ENCODE measurements around the gene KRTAP19-2. TPM values are rescaled to one million over a fixed set of nuclear protein-coding genes. Genes with fewer than 3 reads are reported as not detected.

Gene KRTAP19-2, protein sequence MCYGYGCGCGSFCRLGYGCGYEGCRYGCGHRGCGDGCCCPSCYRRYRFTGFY
- not detected in 2 replicates for total RNA-seq

DNA sequence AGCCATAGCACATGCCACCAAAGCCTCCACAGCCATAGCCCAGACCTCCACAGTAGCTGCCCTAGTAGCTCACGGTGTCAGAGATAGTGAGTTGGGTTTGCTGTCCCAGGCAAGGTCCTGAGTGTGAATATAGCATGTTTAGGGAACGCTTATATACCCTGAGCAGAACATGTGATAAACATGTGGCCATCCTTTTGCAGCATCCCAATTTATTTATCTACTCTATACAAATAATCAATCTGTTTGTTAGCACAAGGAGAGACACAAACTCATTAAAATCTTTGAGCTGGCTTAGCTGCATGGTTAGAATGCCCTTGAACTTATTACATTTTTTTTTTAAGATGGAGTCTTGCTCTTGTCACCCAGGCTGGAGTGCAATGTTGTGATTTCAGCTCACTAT, at the start of gene KRTAP19-2:
Gene KRTAP19-2 (minus strand): TSS at position 101 of the 400 bp plus-strand sequence. CDS start 88 bp downstream, at position 13.

DNA sequence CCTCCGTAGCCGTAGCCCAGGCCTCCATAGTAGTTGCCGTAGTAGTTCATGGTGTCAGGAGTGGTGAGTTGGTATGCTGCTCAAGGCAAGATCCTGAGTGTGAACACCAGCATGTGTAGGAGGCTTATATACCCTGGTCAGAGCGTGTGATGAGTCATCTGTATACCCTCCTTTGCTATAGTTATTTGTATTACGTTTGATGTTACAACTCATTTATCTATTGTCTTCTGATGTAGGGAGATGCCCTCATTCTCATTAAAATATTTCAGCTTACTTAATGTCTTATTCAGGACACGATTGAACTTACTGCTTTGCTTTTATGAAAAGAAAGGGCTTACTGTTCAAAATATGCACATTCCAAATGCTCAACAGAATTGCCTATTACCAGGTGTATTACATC, 14.8 kb upstream of the KRTAP19-2 start, which contains the start of gene KRTAP19-5:
Gene KRTAP19-5 (minus strand): TSS at position 101 of the 400 bp plus-strand sequence. CDS start 51 bp downstream, at position 50.

DNA sequence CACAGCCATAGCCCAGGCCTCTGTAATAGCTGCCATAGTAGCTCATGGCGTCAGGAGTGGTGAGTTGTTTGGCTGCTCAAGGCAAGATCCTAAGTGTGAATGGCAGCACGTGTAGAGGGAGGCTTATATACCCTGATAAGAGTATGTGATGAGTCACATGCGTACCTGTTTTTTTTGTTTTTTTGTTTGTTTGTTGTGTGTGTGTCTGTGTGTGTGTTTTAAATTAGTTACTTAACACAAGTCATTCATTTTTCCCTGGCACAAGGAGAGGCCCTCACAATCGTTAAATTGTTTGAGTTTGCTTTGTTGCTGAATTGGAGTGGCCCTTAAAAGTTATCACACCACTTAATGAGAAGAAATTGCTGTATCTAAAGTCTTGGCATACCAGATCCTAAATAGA, 9.8 kb upstream of the KRTAP19-2 start, which contains the start of gene KRTAP19-4:
Gene KRTAP19-4 (minus strand): TSS at position 101 of the 400 bp plus-strand sequence. CDS start 55 bp downstream, at position 46.

DNA sequence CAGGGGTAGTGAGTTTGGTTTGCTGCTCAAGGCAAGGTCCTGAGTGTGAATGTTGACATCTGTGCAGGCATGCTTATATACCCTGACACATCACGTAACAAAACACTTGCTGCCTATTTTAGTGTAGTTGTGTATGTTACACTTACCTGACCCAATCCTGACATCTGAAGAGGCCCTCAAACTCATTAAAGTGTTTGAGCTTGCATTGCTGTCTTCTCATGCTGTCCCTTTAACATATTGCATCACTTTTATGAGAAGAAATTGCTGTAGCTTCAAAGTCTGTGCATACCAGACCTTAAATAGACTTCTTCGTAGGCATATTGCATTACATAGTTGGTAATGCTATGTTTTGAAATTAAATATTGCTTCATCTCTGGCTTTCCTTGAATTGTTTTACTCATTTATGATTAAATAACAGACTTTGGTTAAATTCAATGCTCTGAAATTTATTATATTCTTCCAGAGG, 4.8 kb upstream of the KRTAP19-2 start, which contains the start of gene KRTAP19-3:
Gene KRTAP19-3 (minus strand): TSS at position 51 of the 466 bp plus-strand sequence. CDS start 56 bp downstream, outside the sequence.

DNA sequence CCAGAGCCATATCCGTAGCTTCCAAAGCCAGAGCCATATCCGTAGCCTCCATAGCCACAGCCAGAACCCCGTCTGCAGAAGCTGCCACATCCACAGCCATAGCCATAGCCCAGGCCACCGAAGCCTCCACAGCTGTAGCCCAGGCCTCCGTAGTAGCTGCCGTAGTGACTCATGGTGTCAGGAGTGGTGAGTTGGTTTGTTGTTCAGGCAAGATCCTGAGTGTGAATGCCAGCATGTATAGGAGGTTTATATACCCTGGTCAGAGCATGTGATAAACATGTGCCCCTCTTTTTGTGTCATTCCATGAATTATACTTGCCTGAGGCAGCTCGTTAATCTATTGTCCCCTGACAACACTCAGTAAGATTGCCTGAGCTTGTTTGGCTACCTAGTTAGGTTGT, 7.1 kb downstream of the KRTAP19-2 start, which contains the start of gene KRTAP19-1:
Gene KRTAP19-1 (minus strand): TSS at position 223 of the 400 bp plus-strand sequence. CDS start 50 bp downstream, at position 173.

DNA sequence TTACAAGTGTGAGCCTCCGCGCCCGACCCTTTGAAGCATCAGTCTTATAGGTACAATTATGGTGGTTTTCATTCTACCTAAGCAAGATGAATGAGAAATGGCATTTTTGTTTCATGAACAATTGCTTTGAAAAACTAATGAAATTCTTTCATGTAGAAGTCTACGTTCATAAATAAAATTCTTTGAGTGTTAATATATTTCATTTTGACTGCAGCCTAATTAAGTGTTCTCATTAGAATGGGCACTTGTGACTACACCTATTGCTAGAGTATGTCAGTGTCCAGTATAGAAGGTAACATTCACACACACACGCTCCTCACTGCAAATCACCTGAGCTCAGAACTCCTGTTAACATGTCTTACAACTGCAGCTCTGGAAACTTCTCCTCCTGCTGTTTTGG, 47.3 kb downstream of the KRTAP19-2 start, which contains the start of gene KRTAP15-1:
Gene KRTAP15-1 (plus strand): TSS at position 301 of the 400 bp plus-strand sequence. CDS start 53 bp downstream, at position 354.

Other genes with a start within 250 kb of the KRTAP19-2 start
- not detected in 2 replicates for gene KRTAP24-1, start 204.5 kb downstream of the KRTAP19-2 start, total RNA-seq
- gene KRTAP25-1, start 197.9 kb downstream of the KRTAP19-2 start, total RNA-seq = not detected in 2 replicates
- gene KRTAP26-1, start 167.1 kb downstream of the KRTAP19-2 start, total RNA-seq = not detected in 2 replicates
- gene KRTAP27-1, start 149.7 kb downstream of the KRTAP19-2 start, total RNA-seq = not detected in 2 replicates
- gene KRTAP23-1, start 138.8 kb downstream of the KRTAP19-2 start, total RNA-seq = not detected in 2 replicates
- gene KRTAP13-2, start 115.2 kb downstream of the KRTAP19-2 start, total RNA-seq = not detected in 2 replicates
- gene KRTAP13-1, start 91.4 kb downstream of the KRTAP19-2 start, total RNA-seq = not detected in 2 replicates
- not detected in 2 replicates for gene KRTAP13-3, start 61.5 kb downstream of the KRTAP19-2 start, total RNA-seq
- not detected in 2 replicates for gene KRTAP13-4, start 57.2 kb downstream of the KRTAP19-2 start, total RNA-seq
- gene KRTAP15-1, start 47.2 kb downstream of the KRTAP19-2 start, total RNA-seq = not detected in 2 replicates
- not detected in 2 replicates for gene KRTAP19-1, start 7.1 kb downstream of the KRTAP19-2 start, total RNA-seq
- gene KRTAP19-3, start 4.6 kb upstream of the KRTAP19-2 start, total RNA-seq = not detected in 2 replicates
- gene KRTAP19-4, start 9.7 kb upstream of the KRTAP19-2 start, total RNA-seq = not detected in 2 replicates
- not detected in 2 replicates for gene KRTAP19-5, start 14.7 kb upstream of the KRTAP19-2 start, total RNA-seq
- gene KRTAP19-6, start 54.4 kb upstream of the KRTAP19-2 start, total RNA-seq = not detected in 2 replicates
- not detected in 2 replicates for gene KRTAP19-7, start 73.9 kb upstream of the KRTAP19-2 start, total RNA-seq
- gene KRTAP22-2, start 103.0 kb upstream of the KRTAP19-2 start, total RNA-seq = not detected in 2 replicates
- not detected in 2 replicates for gene KRTAP6-3, start 105.0 kb upstream of the KRTAP19-2 start, total RNA-seq
- not detected in 2 replicates for gene KRTAP6-2, start 111.5 kb upstream of the KRTAP19-2 start, total RNA-seq
- not detected in 2 replicates for gene KRTAP22-1, start 113.7 kb upstream of the KRTAP19-2 start, total RNA-seq
- not detected in 2 replicates for gene KRTAP6-1, start 126.5 kb upstream of the KRTAP19-2 start, total RNA-seq
- gene KRTAP20-1, start 129.0 kb upstream of the KRTAP19-2 start, total RNA-seq = not detected in 2 replicates
- gene KRTAP20-4, start 133.2 kb upstream of the KRTAP19-2 start, total RNA-seq = not detected in 2 replicates
- not detected in 2 replicates for gene KRTAP20-2, start 147.8 kb upstream of the KRTAP19-2 start, total RNA-seq
- not detected in 2 replicates for gene KRTAP20-3, start 155.4 kb upstream of the KRTAP19-2 start, total RNA-seq
- not detected in 2 replicates for gene KRTAP21-3, start 231.3 kb upstream of the KRTAP19-2 start, total RNA-seq